Ascending aorta (tissue), 2 donors: ENCODE measurements around the gene ALG12. TPM values are rescaled to one million over a fixed set of nuclear protein-coding genes. Genes with fewer than 3 reads are reported as not detected.

Experiments
- DNase-seq, 2 donors: peaks; one replicate each; pipeline ENCODE4 v3.0.0-alpha.2; 2019; ENCODE audit warnings: low spot score in 2 of 2
- H3K27ac ChIP-seq, 2 donors: fragments of 200-600 bp; sonication (generic); one replicate each; pipeline ENCODE4 v1.5.1; 2016 to 2017; ENCODE audit warnings: mild to moderate bottlenecking in 1 of 2
- H3K27me3 ChIP-seq: fragments of 200-600 bp; sonication (generic); one replicate; pipeline ENCODE4 v1.5.1; 2017
- H3K36me3 ChIP-seq, 2 donors: fragments of 200-600 bp; sonication (generic); one replicate each; pipeline ENCODE4 v1.5.1; 2016
- H3K4me1 ChIP-seq, 2 donors: fragments of 200-600 bp; sonication (generic); one replicate each; pipeline ENCODE4 v1.5.1; 2016 to 2017; ENCODE audit warnings: mild to moderate bottlenecking in 1 of 2
- H3K4me3 ChIP-seq, 2 donors: fragments of 200-600 bp; sonication (generic); one replicate each; pipeline ENCODE4 v1.5.1; 2016 to 2017; ENCODE audit warnings: mild to moderate bottlenecking in 1 of 2
- H3K9me3 ChIP-seq, 2 donors: fragments of 200-600 bp; sonication (generic); one replicate each; pipeline ENCODE4 v1.5.1; 2016
- intact Hi-C: fragments of 100-400 bp; cut with DNase I; formaldehyde crosslinking; loops from one replicate; pipeline ENCODE4 v1.15.1; 2023
- total RNA-seq: library from RNA; depleted of rRNA; stranded (reverse); fragments of >200 nt; gene quantifications from one replicate; pipeline ENCODE4 v1.1.0, GENCODE V29; 2016
- TF ChIP-seq, protein P1 (sequence below), 3 experiments: fragments of 200-600 bp in 2 of 3; fragments of 450-650 bp in 1 of 3; sonication (generic) in 2 of 3; IDR thresholded peaks; one replicate each; pipeline ENCODE4 v1.5.1; 2016 to 2019; ENCODE audit warnings: antibody characterized with exemption in 3 of 3, mild to moderate bottlenecking in 1 of 3, moderate library complexity in 1 of 3

Gene ALG12
- total RNA-seq, 1 donor from 2014 or later, result 6.9 TPM

DNA sequence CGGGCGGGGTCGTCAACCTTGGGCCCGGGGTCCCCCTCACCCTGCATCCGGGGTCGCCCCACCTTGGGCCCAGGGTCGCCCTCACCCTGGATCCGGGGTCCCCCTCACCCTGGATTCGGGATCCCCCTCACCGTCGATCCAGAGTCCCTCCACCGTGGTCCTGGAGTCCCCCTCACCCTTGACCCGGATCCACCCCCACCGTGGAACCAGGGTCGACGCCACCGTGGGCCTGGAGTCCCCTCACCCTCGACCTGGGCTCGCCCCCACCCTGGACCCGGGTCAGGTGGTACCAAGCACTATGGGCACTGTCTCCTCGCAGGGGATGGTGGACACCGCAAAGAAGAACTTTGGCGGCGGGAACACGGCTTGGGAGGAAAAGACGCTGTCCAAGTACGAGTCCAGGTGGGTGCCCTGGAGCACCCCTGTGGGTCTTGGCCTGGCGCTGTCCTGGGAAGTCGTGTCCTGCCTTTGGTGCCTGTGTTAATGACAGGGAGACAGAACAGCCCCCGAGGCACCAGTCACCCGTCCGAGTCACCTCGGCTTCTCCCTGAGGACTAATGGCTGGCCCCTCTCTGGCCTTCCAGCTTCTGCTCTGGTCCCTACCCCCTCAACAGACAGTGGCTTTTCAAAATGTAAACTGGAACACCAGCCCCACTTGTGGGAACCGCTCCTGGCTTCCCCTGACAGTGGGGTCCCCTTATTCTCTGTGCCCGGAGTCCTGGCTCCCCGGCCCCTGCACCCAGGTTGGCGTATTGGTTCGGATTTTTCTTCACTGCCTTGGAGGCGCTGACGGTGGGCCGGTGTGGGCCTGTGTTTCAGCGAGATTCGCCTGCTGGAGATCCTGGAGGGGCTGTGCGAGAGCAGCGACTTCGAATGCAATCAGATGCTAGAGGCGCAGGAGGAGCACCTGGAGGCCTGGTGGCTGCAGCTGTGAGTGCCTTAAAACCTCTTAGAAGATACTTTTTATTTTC, 958 bp upstream of the ALG12 start:
- peaks cover 0 to 12% of the 10 kb centered on the region in 2 donors for H3K4me1 ChIP-seq
- peak in 1 of 2 donors; percentile 64 for DNase-seq
- peaks cover 5 to 27% of the 10 kb centered on the region in 2 donors for H3K36me3 ChIP-seq
- H3K27me3 ChIP-seq, result no peaks in the 10 kb centered on the region
- H3K9me3 ChIP-seq, result no peaks in the 10 kb centered on the region
- TF ChIP-seq, protein P1, sequence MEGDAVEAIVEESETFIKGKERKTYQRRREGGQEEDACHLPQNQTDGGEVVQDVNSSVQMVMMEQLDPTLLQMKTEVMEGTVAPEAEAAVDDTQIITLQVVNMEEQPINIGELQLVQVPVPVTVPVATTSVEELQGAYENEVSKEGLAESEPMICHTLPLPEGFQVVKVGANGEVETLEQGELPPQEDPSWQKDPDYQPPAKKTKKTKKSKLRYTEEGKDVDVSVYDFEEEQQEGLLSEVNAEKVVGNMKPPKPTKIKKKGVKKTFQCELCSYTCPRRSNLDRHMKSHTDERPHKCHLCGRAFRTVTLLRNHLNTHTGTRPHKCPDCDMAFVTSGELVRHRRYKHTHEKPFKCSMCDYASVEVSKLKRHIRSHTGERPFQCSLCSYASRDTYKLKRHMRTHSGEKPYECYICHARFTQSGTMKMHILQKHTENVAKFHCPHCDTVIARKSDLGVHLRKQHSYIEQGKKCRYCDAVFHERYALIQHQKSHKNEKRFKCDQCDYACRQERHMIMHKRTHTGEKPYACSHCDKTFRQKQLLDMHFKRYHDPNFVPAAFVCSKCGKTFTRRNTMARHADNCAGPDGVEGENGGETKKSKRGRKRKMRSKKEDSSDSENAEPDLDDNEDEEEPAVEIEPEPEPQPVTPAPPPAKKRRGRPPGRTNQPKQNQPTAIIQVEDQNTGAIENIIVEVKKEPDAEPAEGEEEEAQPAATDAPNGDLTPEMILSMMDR (IDR thresholded peaks at IDR 0.05), result no peak
- peak overlapping the region; percentile 76 to 90 for H3K4me3 ChIP-seq
- intact Hi-C loops, result loop anchor here (1.0 to 5.0 kb wide), 5 partner anchors 12 to 282 kb away; partner anchors contain the start of genes PIM3, SELENOO, TRABD and ZBED4
- H3K27ac ChIP-seq, result peak overlapping the region; percentile 30 to 48

DNA sequence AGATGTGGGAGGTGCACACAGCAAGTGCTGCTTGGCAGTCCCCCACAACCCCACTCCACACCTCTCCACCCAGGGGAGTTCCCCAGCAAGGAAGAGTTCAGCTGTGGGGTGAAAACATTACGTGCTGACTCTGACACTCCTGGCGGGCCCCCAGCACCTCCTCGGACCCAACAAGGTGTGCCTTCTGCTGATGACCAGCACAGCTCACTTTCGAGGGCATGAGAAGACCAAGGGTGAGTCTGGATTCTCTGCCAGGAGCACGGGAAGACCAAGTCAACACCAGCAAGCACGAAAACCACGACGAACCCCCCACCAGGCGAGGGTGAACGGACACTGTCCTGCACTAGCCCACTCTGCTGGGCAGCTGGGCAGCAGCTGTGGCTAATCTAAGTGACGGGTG, 1.4 kb downstream of the ALG12 start:
- Histone ChIP-seq H3K4me1 (peaks cover 0 to 12% of the 10 kb centered on the region in 2 donors), H3K27me3 (no peaks in the 10 kb centered on the region), H3K9me3 (no peaks in the 10 kb centered on the region), H3K36me3 (peaks cover 17 to 35% of the 10 kb centered on the region in 2 donors), H3K4me3 (peak overlapping the region in 1 of 2 donors; percentile 90), H3K27ac (no peak overlapping the region)
- intact Hi-C loops, result loop anchor here (5.0 kb wide), 1 partner anchor 270 kb away; the partner anchor contains the start of gene TRABD
- DNase-seq, result peak in 1 of 2 donors; percentile 63
- TF ChIP-seq, protein P1 (IDR thresholded peaks at IDR 0.05), result no peak

DNA sequence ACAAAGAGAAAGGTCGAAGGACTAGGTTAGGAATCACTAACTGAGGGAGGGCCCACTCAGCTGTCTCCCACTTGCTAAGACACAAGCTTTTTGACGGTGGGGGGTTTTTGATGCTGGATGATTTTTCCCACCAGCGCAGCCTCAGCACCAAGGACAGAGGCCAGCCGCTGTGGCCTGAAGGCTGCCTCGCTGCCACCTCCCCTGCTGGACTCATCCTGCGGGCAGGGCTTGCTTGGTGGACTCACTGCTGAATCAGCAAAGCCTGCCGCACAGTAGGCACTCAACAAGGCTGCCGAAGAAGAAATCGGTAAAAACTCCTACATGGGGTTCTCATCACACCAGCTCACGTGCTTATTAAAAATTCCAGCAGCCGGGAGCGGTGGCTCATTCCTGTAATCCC, 2.6 kb downstream of the ALG12 start:
- intact Hi-C loops, result loop anchor here (5.0 kb wide), 1 partner anchor 272 kb away; the partner anchor contains the start of gene TRABD

DNA sequence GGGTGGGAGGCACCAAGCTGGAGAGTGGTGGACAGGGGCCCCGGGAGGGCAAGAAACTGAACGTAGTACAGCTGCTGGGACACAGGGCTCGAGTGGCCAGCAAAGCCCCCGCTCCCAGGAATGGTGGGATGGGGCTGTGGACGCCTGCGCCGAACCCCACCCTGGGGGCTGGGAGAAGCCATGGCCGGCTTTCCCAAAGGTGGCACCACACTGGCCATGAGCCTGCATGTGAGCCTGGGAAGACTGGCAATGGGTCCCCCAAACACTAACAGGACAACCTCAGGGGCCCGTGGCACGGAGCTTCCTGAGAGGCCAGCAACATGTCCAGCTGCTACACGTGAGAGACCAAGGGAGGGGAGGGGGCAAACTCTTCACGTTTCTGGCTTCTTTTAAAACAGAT, 4.0 kb downstream of the ALG12 start:
- Histone ChIP-seq H3K4me3 (no peak overlapping the region), H3K36me3 (peaks cover 27 to 31% of the 10 kb centered on the region in 2 donors), H3K4me1 (peaks cover 0 to 9% of the 10 kb centered on the region in 2 donors), H3K27ac (no peak overlapping the region), H3K9me3 (no peaks in the 10 kb centered on the region), H3K27me3 (no peaks in the 10 kb centered on the region)
- intact Hi-C loops, result no loop called here
- DNase-seq, result peak in 1 of 2 donors; percentile 60
- TF ChIP-seq, protein P1 (IDR thresholded peaks at IDR 0.05), result no peak

More for the DNA sequence above, 2.6 kb downstream of the ALG12 start:
- Histone ChIP-seq H3K9me3 (no peaks in the 10 kb centered on the region), H3K4me3 (no peak overlapping the region), H3K4me1 (peaks cover 0 to 12% of the 10 kb centered on the region in 2 donors), H3K27me3 (no peaks in the 10 kb centered on the region), H3K36me3 (peaks cover 23 to 27% of the 10 kb centered on the region in 2 donors), H3K27ac (no peak overlapping the region)
- no peak for DNase-seq
- TF ChIP-seq, protein P1 (IDR thresholded peaks at IDR 0.05), result no peak

DNA sequence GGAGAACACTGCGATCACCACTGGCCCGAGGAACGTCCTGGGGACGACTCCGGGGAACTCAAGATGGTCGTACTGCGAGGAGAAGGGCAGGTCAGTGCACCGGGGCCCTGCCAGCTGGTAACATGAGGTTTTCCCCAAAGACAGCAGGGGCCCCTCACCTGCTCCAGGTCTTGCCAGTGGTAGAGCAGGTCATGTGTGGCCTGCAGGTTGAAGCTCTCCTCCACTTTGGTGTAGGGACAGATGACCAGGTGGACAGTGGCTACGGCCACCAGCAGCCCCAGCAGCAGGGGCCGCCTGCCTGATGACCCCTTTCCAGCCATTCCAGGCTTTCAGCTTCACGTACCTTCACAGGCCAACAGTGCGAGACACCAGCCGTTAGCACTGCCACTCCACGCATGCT, 4.8 kb downstream of the ALG12 start:
- no peaks in the 10 kb centered on the region for H3K27me3 ChIP-seq
- peaks cover 0 to 6% of the 10 kb centered on the region in 2 donors for H3K4me1 ChIP-seq
- intact Hi-C loops, result no loop called here
- H3K4me3 ChIP-seq, result no peak overlapping the region
- H3K27ac ChIP-seq, result no peak overlapping the region
- no peak for DNase-seq
- TF ChIP-seq, protein P1 (IDR thresholded peaks at IDR 0.05), result no peak
- H3K36me3 ChIP-seq, result peaks cover 32 to 38% of the 10 kb centered on the region in 2 donors
- no peaks in the 10 kb centered on the region for H3K9me3 ChIP-seq
